GM13976 (cell line): Measurements from ENCODE around the gene BCAS4.

Source experiments
- DNase-seq: peaks from one replicate; pipeline ENCODE4 v3.0.0; 2012; ENCODE audit warnings: low spot score
- CTCF ChIP-seq: IDR thresholded peaks from 2 replicates; pipeline ENCODE4 v1.5.1; 2012; ENCODE audit warnings: borderline replicate concordance, mild to moderate bottlenecking; ENCODE audit not compliant: insufficient read depth; ENCODE audit errors: extremely low read depth, missing control alignments, control extremely low read depth
- in situ Hi-C: fragments of 300-500 bp; cut with MboI; formaldehyde crosslinking; loops from one replicate; pipeline ENCODE4 v1.12.0; 2022; ENCODE audit warnings: low sequenced_read_pairs, mixed read lengths, inconsistent platforms; ENCODE audit not compliant: unreplicated experiment

Gene BCAS4

GRCh38 chr20:50918403-50918802 lies 123.5 kb downstream of the BCAS4 start:
- no peak for TF ChIP-seq CTCF
- in situ Hi-C loops: no loop called here
- DNase-seq: no peak

- in situ Hi-C loops: no loop called here
- no peak for TF ChIP-seq CTCF
- DNase-seq: no peak
Observed at GRCh38 chr20:50919567-50919966, 124.7 kb downstream of the BCAS4 start.

- no peak for DNase-seq
- in situ Hi-C loops: no loop called here
- TF ChIP-seq CTCF: no peak
Observed at GRCh38 chr20:50920997-50921396, 126.1 kb downstream of the BCAS4 start.

GRCh38 chr20:50921803-50922501 lies 127.1 kb downstream of the BCAS4 start:
- DNase-seq: no peak
- in situ Hi-C loops: no loop called here
- no peak for TF ChIP-seq CTCF

GRCh38 chr20:50924261-50924920 lies 129.5 kb downstream of the BCAS4 start:
- DNase-seq: no peak
- no peak for TF ChIP-seq CTCF
- in situ Hi-C loops: no loop called here

GRCh38 chr20:50926530-50926929 lies 131.7 kb downstream of the BCAS4 start:
- in situ Hi-C loops: no loop called here
- no peak for DNase-seq
- no peak for TF ChIP-seq CTCF
